HG03432 (cell line): ENCODE data around the gene PRLH.

Source experiments
- ATAC-seq: cut with Tn5 transposase; IDR thresholded peaks from one replicate; pipeline ENCODE4 v1.9.1; 2021; ENCODE audit warnings: mild to moderate bottlenecking, moderate library complexity; ENCODE audit not compliant: unreplicated experiment

PRLH gene, protein sequence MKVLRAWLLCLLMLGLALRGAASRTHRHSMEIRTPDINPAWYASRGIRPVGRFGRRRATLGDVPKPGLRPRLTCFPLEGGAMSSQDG

DNA sequence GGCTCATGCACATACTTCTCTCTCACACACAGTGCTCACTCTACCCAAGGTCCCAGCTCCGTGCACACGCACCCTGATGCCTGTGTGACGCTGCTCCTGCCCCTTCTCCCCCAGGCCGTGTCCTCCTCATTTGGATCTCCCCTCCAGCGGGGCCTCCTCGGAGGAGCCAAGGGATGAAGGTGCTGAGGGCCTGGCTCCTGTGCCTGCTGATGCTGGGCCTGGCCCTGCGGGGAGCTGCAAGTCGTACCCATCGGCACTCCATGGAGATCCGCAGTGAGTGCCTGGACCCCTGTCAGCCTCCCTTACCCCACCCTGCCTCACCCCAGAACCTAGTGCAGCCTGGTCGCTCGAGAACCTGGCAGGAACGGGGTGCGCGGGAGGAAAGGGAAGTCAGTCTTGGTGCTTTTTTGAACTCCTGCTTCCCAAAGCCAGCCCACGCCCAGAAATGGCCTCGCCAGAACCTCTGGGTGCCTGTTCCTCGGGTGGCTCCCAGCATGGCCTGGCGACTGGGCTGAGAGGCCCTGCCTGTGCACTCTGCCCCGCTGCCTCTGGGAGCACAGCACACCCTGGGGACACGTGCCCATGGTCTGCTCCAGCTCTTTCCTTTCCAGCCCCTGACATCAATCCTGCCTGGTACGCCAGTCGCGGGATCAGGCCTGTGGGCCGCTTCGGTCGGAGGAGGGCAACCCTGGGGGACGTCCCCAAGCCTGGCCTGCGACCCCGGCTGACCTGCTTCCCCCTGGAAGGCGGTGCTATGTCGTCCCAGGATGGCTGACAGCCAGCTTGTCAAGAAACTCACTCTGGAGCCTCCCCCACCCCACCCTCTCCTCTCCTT is at the start of gene PRLH:
TSS of gene PRLH (plus strand) at position 174 of the 835 bp plus-strand sequence. CDS start at position 174, 0 bp downstream.
- ATAC-seq = no peak

DNA sequence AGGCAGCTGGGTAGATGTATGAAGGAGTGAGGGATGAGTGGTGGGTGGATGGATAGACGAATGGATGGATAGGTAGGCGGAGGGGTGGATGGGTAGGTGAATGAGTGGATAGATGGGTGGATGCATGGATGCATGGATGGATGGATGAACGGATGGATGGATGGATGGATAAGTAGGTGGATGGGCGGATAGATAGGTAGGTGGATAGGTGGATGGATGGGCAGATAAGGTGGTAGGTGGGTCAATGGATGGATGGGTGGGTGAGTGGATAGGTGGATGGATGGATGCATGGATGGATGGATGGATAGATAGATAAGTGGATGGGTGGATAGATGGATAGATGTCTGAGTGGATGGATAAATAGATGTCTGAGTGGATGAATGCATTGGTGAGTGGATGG is 49.2 kb upstream of the PRLH start:
- ATAC-seq = no peak

DNA sequence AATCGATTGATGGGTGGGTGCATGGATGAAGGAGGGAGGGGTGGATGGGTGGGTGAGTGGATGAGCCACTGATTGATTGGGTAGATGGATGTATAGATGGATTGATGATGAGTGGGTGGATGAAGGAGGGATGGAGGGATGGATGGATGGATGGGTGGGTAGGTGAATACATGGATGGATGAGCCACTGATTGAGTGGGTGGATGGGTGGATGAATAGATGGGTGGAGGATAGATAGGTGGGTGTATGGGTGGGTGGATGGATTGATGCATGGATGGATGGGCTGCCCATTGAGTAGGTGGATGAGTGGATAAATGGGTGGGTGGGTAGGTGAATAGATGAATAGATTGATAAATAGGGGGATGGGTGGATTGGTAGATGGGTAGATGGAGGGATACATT is 48.4 kb upstream of the PRLH start:
- no peak for ATAC-seq

DNA sequence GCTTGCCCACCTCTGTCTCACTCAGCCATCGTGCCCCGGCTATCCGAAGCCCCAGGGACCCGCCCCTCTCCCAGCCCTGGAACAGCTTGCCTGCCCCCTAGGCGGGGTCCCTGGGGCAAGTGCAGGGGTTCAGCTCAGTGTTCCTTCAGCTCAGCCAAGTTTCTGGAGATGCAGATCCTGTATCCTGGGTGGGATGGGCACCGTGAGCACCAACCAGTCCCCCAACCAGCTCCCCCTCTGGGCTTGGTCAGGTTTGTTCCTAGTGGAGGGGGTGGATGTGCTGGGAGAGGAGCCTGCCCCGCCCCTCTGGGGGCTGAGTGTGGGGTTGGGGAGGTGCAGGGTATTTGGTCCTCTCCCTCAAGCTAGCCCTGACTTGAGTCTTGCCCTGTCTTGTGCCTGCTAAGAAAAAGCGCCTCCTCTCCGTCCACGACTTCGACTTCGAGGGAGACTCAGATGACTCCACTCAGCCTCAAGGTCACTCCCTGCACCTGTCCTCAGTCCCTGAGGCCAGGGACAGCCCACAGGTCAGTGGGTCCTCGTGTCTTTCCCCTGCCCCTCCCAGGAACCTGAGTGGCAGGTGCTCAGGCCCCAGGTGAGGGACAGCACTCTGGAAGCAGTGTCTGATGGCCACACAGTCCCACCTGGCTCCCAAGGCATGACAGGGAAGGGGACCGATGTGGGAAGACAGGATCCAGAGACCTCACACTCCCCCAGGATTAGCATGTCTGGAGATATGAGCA is 46.7 kb upstream of the PRLH start:
- ATAC-seq = no peak

DNA sequence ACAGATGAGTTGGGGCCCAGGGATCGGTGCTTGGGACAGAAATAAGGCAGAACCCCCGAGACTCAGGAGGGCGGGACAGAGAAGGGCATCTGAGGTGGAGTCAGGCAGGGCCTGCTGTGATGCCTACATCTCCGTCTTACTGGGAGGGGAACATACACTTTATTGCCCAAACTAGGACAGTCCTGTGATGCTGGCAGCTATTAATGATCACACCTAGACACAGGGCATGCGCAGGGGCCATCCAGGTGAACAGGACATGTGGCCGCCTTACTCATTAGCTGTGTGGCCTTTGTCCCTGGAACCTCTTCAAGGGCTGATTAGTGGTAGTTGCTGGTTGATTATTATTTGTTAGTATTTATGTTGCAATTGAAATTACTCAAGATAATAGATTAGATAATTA is 46.1 kb upstream of the PRLH start:
- ATAC-seq = no peak

DNA sequence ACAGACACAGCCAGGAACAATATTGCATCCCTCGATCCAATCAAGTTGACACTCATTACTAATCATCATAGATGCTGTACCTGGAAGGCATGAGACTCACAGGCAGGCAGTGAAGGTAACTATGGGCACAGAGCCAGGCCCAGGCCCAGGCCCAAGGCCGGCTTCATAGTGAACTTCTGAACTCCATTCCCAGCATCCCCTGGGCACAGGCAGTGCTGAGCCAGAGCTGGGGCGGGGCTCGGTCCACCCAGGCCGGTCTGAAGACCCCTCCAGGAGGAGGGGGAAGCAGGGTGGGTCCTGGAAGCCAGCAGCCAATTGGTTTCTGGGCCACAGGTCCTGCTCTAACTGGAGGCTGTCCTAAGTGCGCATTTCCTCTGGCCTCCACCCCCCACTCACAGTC is 41.7 kb upstream of the PRLH start:
- no peak for ATAC-seq

DNA sequence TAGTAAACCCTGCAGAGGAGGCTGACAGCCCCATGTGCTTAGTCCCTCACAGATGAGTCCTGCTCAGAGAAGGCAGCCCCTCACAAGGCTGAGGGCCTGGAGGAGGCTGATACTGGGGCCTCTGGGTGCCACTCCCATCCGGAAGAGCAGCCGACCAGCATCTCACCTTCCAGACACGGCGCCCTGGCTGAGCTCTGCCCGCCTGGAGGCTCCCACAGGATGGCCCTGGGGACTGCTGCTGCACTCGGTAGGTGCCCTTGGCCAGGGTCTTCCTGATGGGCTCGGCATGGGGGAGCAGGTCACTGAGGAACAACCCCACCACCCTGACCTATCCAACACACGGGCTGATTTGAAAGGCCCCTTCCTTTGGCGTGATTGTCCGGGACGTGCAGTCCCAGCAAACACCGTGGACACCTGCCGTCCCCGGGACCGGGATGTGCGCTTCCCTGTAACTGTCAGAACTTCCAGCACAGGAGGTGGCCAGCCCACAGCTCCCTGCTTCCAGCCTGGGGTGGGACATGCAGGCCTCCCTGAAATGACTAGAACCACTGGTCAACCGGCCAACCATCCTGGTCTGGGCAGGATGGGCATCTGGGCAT is 40.7 kb upstream of the PRLH start:
- no peak for ATAC-seq

DNA sequence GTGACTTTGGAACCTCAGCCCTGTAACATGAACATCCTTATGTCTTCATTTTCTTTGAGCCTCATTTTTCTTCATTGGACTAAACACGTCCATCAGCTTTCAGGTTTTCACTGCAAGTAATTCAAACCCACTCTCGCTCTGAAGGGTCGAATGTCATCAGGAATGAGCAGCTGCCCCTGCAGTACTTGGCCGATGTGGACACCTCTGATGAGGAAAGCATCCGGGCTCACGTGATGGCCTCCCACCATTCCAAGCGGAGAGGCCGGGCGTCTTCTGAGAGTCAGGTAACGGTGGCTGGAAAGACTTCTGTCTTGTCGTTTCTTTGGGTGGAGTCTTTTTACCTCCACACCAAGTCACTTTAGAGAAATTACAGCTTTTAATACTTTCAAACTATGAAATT is 39.1 kb upstream of the PRLH start:
- ATAC-seq = no peak

DNA sequence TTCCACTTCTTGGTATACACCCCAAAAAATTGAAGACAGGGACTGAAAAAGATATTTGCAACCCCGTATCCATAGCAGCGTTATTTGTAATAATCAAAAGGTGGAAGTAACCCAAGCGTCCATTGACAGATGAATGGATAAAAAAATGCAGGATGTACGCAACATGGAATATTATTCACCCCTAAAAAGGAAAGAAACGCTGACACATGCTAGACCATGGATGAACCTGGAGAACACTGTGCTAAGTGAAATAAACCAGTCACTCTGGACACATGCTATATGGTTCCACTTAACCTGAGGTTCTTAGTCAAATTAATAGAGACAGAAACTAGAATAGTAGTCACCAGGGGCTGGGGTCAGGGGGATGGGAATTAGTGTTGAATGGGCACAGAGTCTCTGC is 38.6 kb upstream of the PRLH start:
- ATAC-seq = no peak

DNA sequence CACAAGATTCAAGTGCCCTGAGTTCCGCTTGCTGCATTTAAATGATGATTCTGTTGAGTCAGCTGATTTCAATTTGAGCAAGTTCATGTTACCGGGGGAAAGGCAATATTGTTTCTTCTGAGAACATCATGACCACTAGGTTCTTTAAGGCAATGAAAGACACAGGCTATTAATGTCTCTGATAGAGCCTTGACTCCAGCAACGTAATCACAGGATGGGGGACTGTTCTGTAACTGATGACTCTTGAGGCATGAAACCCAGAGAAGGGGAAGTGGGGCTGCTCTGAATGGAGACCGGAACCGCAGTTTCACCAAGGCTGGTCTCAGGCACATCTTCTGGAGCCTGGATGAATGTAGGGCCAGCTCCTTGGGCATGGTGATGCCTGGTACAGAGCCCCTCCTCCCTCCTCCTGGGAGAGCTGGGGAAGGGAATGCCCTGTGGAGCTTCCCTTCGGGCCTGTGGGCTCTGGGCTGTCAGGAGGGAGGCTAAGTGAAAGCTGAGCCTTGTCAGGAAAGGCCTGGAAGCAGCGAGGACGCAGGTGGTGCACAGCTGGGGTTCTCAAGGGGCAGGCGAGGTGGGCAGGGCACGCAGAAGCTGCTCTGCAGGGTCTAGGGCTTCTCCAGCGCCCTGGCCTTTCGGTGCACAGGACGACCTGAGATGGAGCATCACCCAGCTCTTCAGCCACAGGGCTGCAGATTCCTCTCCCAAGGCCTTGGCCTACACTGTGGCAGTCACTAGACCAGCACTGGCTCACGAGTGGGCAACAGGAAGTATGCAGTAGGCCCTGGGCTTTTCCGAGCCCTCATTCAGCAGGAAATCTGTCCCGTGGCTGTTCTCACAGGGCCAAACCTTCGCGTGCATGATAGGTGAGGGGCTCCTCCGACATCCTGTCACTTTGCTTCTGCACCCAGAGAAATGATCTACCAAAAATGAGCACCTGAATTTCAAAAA is 36.6 kb upstream of the PRLH start:
- peak; percentile 74 for ATAC-seq

DNA sequence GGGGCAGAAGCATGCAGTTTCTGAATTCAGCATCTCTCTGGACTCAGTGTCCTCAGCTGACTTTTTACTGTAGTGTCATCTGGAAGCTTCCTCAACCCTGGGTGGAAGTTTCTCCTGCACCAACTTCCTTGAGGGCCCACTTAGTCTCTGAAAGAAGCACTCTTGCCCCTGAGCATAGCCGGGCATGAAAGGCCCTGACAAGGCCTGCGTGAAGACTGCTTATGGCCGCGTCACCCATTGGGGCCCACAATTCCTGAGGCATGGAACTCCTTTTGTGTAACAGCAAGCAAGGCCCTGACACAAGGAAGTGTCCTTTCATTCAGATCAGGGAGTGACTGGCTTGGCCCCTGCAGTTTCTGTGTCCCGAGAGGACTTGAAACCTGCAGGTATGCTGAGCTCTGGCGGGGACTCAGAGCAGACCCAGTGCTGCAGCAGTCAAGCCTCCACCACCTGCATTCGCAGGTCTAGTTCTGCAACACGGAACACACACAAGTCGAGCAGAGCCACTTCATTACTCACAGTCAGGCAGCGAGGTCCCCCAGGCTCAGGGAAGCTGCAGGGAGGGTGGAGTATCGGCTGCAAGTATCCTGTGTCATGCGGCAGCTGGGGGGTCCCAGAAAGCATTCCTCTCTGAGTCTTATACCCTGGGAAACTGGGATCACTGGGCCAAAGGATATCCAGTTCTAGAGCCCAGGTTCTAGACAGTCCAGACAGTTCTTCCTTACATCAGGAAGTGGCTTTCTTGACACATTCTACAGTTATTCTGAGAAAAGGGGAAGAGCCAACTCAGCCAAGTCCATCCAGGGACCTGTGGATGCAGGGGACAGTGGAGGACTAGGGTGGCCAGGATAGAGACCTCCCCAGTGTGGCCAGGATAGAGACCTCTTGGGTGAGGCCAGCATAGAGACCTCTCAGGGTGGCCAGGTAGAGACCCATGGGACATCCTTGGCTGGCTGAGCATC is 35.6 kb upstream of the PRLH start:
- ATAC-seq = no peak

DNA sequence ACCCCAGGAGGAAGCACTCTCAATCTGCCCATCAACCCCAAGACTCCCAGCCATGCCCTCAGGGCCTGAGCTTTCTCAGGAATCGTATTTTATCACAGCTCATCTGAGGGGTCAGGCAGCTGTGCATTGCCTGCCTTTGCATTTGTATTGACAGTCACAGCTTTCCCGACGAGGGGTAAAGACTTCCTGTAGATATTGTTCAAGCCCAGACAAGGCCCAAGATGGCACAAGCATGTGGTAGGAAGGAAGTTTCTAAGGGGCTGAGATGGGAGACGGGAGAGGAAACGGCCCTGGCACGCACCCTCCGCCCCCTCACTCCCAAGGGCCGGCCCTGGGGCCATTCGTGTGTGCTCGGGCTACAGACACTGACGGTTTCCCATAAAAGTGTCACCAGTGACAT is 34.2 kb upstream of the PRLH start:
- ATAC-seq = no peak

DNA sequence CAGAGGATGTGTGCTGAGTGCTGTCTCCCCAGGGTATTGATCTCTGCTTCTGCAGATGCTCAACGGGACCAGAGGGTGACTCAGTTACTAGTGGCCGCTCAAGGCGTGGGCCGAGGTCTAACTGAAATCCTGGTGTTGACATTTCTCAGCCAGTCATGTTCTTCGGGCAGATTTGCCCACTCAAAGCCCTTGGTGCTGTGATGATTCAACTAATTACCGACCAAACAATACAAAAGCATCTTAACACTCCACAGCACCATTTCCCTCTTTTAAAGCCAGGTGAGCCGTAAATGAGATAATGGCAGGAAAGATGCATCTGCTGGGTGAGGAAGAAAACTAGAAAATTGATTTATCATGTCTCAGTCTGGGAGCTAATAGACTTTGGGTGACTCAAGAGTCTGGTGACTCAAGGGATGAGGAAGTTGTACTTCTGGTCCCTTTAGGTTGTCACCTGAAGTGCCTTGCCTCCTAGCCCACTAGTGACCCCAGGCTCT is 32.7 kb upstream of the PRLH start:
- no peak for ATAC-seq

DNA sequence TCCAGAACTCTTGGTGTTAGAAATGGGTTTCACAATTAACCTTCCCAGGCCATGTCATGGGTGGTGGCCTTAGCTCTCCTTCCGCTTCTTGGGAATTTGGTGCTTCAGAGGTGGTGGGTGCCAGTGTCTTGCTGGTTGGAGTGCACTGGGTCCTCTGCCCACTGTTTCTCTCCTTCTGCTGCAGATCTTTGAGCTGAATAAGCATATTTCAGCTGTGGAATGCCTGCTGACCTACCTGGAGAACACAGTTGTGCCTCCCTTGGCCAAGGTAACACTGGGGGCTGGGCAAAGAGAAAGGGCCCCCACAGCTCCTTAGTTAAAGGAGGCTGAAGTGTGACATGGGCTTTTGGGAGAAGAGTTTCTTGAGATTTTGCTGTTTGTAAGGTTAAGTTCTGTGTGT is 32.0 kb upstream of the PRLH start:
- ATAC-seq = no peak

DNA sequence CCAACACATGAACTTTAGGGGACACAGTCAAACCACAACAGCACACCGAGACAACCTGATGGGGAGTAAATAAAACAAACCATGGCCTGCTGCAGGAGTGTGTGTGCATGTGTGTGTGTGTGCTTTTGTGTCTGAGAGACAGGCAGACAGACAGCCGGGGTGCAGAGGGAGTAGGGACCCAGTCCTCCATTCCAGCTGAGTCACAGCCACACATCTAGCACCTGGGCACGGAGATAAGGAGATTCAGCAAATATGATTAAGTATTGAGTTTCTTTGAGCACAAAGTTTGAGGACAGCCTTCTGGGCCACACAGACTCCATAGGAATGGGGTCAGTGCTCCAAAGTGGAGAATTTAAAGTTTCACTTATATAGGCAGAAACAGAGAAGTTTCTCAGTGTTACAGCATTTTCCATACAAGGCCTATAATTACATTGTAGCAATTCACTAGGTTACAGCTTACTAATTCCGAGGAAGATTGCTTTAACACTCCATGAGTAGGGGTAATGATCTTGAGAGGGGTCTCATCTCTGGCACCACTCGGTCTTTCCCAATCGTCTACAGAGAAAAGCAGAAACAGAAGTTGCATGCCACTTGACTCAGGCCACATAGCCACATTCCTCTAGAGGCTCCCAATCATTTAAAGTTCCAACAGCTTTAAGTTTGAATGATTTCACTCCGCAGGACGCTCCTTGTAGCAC is 30.8 kb upstream of the PRLH start:
- no peak for ATAC-seq

DNA sequence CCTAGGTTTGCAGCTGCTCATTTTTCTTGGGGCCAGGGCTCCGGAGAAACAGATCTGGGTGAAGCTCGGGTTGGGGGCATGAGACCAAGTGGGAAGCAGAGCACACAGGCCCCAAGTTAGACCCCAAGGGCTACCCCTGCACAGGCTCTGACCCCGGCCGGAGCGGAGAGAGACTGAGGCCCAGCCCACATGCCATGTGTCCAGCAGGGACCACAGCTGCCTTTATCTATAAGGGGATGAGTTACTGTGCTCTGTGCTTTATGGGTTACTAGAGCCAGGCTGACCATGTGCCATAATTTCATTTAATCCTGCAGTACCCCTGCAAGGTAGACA is 30.3 kb upstream of the PRLH start:
- ATAC-seq = no peak

DNA sequence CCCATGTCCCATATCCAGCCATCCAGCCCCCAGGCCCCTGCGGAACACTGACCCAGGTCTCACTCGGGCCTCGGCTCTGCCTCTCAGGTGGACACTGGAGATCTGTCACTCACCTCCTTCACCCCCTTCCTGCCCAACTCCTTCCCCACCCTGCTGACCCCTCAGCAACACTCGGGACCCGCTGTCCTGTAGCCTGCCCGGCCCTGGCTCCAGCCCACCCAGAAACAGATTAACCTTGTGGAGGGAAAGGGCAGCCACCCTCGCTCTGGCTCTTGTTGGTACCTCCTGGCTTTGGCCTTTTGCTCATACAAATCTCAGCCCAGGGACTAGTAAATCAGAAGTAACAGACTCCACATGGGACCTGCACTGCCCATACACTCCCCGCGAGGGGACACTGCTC is 29.8 kb upstream of the PRLH start:
- ATAC-seq = no peak

DNA sequence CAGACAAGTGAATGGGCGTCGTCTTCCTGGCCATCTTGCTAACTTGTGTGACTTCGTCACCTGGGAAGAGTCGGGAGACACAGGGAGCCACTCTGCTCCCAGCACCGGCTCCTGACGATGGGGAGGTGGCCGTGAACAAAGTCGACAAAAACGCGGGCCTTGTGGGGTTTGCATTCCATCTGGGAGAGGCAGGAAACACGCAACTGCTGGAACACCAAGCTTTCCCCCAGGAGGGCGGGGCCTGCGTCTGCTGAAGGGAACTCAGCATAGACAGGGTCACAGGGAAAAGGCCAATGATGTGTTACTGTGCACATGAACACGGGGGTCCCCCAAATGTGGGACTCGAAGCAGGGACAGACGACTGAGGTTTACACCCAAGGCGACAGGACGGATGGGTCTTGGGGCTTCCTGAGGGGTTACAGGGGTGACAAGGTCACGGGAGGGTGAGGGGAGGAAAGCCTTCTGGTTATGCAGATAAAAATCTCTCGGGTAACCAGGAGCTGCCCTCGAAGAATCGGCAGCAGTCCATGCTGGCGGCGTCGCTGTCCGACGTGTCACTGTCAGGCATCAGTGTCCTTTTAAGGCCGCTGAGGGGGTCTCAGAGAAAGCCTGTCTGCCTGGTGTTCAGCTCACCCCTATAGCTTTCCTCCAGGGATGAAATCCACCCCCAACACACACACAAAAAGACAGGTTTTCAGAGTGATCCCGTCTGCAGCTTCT is 28.2 kb upstream of the PRLH start:
- ATAC-seq = no peak
